Stimulated activated CD8-positive, alpha-beta memory T cell treated with anti-CD3 and anti-CD28 coated beads, Interleukin-7, amount 100 ng/mL, for 1 hour (primary cell): ENCODE measurements around the gene PPP1R8.
"Not testable (repeated sequence)": the region's sequence is repeated elsewhere in the genome, so short reads cannot be mapped to it uniquely, and the experiment has no call there.

ENCODE experiments used
- DNase-seq, 2 donors: peaks; one replicate each; pipeline ENCODE4 v3.0.0-alpha.2; 2020; ENCODE audit warnings: low read depth in 2 of 2

PPP1R8 gene

DNA sequence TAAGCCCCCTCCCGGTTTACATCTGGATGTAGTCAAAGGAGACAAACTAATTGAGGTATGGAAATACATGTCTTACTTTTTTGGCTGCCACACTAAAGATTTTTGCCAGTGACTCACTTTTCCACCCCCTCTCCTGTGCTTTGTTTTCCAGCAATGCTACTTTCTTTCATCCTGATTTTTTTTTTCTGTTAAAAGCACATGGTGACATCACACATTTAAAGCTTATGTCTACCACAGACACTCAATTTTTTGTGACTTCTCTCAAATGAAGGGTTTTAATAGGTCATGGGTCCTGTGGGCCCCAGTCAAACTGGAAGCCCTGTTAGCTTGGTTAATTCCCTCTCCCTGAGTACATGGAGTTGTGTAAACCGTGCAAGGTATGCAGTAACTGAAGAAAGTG is 2.2 kb downstream of the PPP1R8 start:
- no peak for DNase-seq

DNA sequence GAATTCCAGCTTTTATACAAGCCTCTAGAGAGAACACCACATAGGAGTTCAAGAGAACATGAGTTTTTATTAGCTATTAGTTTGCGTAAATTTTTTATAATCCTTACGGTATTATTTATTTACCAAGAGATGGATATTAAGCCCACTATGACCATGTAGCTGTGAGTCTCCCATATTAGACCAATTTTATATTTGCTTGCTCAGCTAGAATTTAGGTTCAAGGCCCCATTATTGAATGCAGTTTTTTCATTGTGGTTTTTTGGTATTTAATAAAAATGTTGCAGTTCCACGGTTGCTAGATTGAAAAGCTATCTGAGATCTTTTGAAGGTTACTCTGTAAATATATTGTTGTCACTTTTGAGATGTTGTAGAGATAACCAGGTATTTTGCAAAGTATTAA is 2.9 kb downstream of the PPP1R8 start:
- DNase-seq, result no peak

DNA sequence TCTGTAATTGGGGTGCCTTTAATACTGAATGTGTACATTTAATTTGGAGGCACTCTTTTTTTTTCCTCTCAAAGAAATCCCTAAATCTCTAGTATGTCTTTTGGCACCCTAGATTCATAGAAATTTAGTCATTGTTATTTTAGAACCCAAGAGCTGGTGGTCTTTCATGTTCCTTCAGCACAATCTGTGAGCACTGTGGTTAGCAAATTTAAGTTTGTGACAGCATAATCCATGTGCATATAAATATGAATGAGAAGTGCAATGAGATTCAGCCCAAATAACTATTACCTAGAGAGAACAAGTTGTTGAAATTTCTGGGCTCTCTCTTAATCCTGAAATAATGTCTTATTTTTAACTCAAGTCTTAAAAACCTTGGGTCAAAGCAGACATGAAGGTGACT is 4.5 kb downstream of the PPP1R8 start:
- DNase-seq, result no peak

DNA sequence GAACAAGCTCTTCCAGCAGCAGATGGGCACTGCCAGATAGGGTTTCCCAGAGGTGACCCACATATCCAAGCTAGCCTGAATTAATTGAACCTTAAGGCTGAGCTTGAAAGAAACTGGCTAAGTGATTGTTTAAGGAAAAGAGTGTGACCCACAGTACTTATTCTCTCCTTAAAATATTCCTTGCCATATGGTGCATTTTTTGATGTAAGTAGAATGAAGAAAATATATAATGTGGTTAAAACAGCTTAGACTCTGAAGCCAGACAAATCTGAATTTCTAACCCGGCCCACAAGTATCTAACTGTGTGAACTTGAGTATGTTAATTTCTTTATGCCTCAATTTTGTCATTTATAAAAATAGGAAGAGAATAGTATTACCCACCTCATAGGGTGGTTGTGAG is 4.9 kb downstream of the PPP1R8 start:
- DNase-seq, result no peak

DNA sequence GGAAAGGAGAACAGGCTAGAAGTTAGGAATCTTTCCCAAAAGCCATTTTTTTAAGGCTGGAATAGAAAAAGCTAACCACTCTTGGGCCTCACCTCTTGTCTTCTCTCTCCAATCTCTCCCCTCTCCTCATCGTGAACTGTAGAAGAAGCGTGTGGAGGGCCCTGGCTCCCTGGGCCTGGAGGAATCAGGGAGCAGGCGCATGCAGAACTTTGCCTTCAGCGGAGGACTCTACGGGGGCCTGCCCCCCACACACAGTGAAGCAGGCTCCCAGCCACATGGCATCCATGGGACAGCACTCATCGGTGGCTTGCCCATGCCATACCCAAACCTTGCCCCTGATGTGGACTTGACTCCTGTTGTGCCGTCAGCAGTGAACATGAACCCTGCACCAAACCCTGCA is 19.4 kb downstream of the PPP1R8 start:
- no peak for DNase-seq

DNA sequence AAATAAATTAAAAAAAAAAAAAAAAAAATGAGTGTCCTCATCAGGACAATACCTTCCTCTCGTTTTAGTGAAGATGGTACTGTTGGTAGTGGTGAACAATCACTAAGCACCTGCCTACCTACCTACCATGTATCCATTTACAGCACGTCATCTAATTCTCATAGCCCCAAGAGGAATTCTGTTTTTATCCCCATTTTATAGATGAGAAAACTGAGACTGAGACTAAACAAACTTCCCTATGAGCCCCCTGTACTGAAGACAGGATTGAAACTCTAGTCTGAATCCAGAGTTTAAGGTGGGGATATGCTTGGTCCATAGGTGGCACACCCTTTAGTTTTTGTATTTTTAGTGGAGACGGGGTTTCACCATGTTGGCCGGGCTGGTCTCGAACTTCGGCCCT is 24.5 kb downstream of the PPP1R8 start:
- DNase-seq, result no peak

DNA sequence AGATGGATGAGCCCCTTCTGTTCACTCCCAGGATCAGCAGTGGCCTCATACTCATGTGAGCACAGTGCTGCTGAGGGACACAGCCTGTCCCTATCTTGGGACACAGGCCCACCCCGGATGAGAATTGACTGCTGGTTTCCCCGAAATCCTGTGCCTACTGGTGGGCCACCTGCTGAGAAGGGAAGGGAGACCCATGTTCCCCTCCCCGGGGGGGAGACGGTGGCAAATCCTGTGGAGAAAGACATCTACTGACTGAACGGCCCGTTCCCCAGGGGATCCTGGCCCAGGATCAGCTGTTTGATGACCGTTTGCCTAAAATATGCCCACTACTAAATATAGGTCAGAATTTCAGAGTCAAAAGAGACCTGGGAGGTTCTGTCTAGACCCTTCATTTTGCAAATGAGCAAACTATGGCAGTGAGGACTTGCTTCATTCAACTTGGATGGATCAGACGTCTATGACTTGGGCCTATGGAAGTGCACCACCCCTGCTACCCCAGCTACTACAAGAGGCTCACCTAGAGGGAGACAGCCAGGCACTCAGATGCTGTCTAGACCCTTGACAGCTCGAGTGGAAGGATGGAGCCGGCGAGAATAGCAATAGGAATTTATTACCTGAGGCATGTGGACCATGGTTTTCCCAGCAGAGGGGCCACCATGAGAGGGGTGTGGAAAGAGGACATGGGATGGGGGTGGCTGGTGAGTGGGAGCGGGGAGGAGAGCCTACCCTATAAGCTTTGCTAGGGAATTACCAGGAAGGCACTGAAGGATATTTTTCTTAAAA is 26.2 kb downstream of the PPP1R8 start:
- no peak for DNase-seq

DNA sequence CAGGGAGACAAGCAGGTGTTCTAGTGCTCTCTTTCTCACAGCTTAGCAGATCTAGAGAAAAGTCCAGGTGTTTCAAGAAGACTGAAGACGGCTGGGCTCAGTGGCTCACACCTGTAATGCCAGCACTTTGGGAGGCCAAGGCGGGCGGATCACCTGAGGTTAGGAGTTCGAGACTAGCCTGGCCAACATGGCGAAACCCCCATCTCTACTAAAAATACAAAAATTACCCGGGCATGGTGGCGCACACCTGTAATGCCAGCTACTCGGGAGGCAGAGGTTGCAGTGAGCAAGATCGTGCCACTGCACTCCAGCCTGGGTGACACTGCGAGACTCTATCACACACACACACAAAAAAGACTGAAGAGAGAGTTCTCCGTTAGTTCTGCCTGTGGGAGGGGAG is 27.0 kb downstream of the PPP1R8 start:
- DNase-seq, result not testable (repeated sequence)

DNA sequence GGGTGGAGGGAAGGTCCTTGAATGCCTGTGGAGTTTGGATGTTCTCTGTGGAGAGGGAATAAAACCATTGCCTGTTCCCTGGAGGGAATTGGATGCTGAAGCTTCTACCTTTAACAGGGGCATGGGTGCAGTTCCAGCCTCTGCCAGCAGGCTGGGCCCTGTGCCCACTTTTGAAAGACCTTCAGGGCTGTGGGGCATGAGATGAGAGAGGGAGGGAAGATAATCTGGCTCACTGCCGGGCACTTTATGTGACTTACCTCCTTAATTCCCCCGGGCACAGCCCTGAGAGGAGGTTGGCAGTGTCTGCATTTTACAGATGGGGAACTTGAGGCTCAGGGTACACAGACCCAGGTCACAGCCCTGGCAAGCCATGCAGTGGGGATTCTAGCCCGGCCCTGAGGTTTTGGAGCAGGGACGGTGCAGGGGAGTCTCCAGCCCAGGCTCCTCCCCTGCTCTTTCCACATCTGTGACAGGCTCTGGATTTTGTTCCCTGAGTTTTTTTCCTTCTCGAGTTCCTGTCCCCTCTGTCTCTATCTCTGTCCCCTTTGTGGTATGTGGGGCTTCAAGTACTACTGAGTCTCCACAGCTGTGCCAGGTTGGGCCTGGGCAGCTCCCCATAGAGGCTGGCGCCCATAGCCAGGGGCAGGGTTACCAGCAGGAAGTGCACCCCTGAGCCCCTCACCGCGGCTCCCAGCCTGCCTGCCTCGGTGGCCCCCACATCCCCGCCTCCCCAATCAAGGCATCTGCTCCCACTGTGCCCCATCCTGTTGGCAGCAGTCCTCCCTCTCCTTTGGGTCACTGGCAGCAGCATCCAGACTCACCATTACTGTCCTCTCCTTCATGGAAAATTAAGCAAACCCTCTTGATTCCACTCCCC is 27.7 kb downstream of the PPP1R8 start:
- peak; percentile 64 to 82 for DNase-seq

DNA sequence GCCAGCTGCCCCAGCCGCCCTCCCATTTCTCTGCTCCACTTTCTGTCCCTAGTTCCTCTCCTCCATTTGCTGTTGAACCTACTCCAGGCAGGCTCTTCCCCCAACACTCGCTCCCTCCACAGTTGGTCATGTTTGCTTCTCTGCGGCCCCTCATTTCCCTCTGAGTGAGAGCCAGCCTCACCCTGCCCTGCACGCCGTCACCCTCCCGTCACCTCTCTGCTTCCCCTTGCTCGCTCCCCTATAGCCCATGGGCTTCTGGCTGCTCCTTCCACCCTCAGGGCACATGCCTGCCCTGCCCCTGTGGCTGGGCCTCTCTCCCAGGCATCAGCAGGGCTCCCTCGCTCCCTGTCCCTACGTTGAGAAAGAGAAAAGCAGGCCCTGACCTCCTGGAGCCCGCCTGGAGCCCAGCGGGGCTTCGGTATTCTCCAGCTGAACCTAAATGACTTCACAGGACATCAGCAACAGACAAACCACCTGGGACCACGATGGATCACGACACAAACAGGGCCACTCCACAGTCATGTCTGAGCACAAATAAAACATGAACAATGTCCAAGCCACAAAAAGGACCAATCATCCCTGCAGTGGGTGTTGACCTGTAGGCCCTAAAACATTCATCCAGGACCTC is 28.5 kb downstream of the PPP1R8 start:
- DNase-seq, result no peak

DNA sequence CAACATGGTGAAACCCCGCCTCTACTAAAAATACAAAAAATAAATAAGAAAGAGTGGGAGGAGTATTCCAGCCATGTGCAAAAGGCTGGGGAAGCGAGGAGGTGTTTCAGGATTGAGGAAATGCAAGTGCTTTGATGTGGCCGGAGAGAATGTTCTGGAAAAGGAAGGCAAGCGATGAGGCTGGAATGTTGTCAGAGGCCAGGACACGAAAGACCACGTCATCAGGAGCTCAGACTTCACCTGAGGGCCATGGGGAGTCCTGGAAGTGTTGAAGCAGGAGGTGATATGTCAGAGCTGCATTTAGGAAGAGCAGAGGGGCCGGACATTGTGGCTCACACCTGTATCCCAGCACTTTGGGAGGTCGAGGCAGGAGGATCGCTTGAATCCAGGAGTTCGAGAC is 30.9 kb downstream of the PPP1R8 start:
- no peak for DNase-seq

DNA sequence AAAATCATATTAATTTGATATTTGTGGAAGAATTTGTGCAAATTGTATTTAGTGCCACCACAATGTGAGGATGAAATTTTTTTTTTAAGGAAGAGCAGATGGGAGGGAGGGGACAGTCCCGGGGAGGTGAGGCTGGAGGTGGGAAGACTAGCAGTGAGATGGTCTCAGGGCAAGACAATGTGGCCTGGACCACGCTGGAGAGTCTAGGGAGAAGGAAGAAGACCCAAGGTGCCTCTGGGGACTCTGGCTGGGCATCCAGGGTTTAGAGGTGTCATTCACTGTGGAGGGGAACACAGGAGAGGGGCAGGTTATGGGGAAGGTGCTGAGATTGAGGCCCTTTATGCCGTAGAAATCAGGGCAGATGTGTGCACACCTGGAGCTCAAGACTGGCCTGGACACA is 31.4 kb downstream of the PPP1R8 start:
- DNase-seq, result no peak

DNA sequence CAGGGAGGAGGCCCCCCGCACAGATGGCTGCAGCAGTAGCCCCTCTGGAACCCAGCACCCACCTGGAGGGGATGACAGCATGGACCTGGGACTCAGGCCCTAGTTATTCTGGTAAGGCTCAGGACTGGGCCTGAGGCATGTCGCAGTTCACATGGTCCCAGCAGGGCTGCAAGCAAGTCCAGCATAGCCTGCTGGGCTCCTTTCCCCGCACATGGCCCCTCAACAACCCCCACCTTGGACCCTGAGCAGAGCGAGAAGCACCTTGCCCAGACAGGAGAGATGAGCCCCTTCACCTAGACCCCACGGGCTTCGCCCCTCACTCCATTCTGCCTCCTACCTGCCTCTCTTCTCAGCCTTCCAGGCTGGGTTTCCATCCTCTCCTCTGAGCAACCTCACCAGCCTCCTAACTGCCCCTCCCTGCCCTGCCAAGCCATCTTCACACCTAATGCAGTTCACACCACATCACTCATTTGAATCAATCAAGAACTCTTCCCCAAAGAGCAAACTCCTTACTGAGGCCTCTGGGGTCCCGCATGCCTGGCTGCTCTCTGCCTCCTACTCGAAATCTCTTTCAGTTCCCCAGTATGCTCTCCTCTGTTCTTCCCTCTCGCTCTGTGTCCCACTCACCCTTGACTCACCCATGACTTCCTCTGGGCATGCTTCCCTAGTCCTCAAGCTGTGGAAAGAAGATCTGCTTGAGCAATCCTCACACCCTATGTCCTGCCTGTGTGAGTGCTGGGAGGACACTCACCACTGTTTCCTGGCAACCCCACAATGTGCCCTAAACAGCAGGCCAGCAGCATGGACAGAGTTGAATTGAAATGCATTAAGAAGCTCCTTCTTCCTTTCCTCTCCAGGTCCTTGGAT is 32.3 kb downstream of the PPP1R8 start:
- no peak for DNase-seq

DNA sequence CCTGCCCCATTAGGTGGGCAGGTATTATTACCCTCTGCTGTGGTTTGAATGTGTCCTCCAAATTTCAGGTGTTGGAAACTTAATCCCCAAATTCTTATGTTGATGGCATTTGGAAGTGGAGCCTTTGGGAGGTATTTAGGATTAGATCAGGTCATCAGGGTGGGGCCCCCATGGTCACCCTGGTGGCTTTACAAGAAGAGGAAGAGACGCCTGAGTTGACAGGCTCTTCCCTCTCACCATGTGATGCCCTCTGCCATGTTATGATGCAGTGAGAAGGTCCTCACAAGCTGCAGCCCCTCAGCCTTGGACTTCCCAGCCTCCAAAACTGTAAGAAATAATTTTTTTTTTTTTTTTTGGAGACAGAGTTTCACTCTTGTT is 32.9 kb downstream of the PPP1R8 start:
- DNase-seq, result no peak

DNA sequence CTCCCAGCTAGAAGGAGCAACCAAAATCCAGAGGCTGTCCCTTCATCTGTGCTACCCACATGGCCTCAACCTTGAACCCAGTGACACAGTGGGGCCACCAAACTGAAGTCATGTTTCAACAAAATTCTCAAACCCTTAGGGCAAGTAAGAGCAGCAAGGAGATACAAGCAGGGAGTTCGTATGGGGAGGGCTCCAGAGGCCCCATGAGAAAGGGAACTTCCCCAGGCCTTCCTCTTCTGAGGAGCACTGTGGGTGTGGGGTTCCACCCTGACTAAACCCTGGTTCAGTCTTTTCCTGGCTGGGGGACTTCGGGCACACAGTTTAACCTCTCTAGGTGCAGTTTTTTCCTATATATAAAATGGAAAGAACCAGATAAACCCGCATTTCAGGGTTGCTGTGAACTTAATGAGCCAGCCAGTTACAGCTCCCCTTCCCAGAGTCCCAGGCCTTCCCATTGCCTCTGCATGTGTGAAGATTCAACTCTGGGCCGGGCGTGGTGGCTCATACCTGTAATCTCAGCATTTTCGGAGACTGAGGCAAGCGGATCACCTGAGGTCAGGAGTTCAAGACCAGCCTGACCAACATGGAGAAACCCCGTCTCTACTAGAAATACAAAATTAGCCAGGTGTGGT is 33.8 kb downstream of the PPP1R8 start:
- no peak for DNase-seq

DNA sequence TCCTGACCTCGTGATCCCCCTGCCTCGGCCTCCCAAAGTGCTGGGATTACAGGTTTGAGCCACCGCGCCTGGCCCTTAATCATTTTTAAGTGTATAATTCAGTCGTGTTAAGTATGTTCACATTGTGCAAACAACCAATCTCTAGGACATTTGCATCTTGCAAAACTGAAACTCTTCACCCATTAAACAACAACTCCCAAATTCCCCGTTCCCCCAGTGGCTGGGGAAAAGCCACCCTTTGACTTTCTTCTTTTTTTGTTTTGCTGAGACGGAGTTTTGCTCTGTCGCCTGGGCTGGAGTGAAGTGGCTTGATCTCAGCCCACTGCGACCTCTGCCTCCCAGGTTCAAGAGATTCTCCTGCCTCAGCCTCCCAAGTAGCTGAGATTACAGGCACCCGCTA is 35.2 kb downstream of the PPP1R8 start:
- no peak for DNase-seq

DNA sequence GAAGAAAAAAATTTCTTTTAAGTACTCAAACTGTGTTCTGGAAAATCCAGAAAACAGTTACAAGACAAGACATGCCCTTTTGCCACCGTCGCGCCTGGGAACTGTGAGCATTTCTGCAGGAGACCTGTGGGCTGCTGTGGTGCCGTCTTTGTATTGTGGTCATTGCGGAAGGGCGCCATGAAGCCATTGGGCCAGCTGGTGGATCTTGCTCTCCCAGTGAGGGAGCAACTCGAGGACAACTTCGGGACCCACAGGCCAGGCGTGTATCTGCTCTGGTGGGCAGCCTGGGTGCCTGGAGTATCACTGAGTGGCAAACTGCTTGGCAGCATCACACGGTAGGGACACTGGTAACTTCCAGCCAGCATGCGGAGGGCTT is 38.0 kb downstream of the PPP1R8 start:
- DNase-seq, result no peak

DNA sequence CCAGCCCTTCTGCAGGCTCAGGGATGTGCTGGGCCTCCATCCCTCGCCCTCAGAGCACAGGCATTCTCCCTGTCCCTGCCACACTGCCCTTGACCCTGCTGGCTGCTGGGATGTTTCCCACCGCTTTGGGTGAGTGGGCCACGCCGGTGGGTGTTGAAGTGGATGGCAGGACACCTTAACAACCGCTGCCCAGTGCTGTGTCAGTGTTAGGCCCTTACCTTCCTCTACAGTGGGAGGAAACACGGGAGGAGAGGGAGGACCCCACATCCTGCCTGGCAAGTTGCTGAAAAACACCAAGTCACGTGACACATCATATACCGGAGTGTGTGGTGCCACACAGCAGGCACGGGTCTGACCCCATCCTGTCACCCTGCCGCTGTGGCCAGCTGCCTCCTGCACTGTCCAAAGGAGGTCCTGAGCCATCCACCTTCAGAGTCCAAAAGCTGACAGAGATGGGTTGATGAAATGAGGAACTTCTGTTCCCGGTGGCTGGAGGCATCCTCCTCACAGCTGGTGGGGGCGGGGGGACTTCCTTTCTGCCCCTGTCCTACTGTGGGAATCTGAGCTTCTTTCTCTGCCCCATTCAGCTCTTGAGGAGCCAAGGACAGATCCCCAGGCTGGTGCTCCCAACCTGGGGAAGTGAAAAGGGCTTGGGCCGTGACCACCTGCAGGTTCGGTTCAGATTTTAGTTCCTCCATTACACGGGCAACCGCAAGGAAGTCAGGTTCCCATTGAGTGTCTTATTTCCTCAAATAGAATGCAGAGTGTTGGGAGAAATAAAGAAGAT is 38.5 kb downstream of the PPP1R8 start:
- DNase-seq, result peak; percentile 46 to 49

DNA sequence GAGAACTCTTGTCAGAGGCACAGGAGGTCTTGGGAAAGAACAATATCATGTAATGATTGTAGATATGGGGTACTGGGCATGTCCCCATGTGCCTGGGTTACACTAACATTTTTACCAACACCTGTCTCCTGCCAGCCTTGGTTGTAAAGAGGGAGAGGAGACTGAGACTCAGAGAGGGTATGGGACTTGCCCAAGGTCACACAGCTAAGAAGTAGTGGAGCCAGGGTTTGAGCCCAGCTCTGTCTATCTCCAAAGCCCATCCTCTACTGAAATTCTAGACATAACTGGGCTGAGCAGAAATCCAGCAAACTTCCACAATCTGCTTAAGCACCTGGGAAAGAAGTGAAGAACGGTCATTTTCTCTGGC is 39.1 kb downstream of the PPP1R8 start:
- DNase-seq, result no peak

DNA sequence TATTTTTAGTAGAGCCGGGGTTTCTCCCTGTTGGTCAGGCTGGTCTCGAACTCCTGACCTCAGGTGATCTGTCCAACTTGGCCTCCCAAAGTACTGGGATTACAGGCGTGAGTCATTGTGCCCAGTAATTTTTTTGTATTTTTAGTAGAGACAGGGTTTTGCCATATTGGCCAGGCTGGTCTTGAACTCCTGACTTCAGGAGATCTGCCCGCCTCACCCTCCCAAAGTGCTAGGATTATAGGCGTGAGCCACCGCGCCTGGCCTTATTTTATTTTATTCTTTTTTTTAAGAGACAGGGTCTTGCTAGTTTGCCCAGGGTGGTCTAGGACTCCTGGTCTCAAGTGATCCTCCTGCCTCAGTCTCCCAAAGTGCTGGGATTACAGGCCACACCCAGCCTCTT is 40.5 kb downstream of the PPP1R8 start:
- not testable (repeated sequence) for DNase-seq
